Stomach (tissue), 4 donors: ENCODE data around the gene LRRC46.

Experiments used
- CTCF ChIP-seq, 7 experiments: fragments of 450-650 bp in 4 of 7; fragments of 200-600 bp in 3 of 7; sonication (generic) in 3 of 7; IDR thresholded peaks; one replicate each; pipeline ENCODE4 v1.5.1; 2016 to 2019; ENCODE audit warnings: antibody characterized with exemption in 7 of 7, control low read depth in 2 of 7, mild to moderate bottlenecking in 1 of 7
- POLR2A ChIP-seq, 4 donors: fragments of 450-650 bp; IDR thresholded peaks; one replicate each; pipeline ENCODE4 v1.6.1; 2016; ENCODE audit warnings: antibody characterized with exemption in 4 of 4, control low read depth in 2 of 4, mild to moderate bottlenecking in 1 of 4, moderate library complexity in 1 of 4
- POLR2AphosphoS5 ChIP-seq, 3 donors: sonication (generic); formaldehyde crosslinking; IDR thresholded peaks; one replicate each; pipeline ENCODE4 v1.6.1; 2016; ENCODE audit warnings: antibody characterized with exemption in 3 of 3

GRCh38 chr17:47846716-47847340 is 15.4 kb downstream of the LRRC46 start:
- no peak for TF ChIP-seq POLR2A (IDR thresholded peaks at IDR 0.05)
- no peak for TF ChIP-seq CTCF (IDR thresholded peaks at IDR 0.05)
- TF ChIP-seq POLR2AphosphoS5 (IDR thresholded peaks at IDR 0.05) = no peak
